Activated T-helper 1 cell treated with anti-CD3 and anti-CD28 coated beads, Interleukin-12 subunit alpha, Interleukin-12 subunit beta, Interleukin-2, Interleukin-4 antibody, amounts not matched to agents 30 ng/mL and 10 ng/mL and 1 ng/mL, durations not matched to agents 14 hours and 24 hours and 36 hours (primary cell): ENCODE data around the gene KIAA0825. TPM values are rescaled to one million over a fixed set of nuclear protein-coding genes. Genes with fewer than 3 reads are reported as not detected.
"Not testable (repeated sequence)": the region's sequence is repeated elsewhere in the genome, so short reads cannot be mapped to it uniquely, and the experiment has no call there.

Experiments
- DNase-seq: peaks from one replicate; pipeline ENCODE4 v3.0.0; 2021; ENCODE audit warnings: low spot score
- H3K27ac Mint-ChIP-seq: one replicate; pipeline ENCODE4 v1.8.0; 2021; ENCODE audit warnings: mild to moderate bottlenecking, mixed read lengths
- H3K27me3 Mint-ChIP-seq: one replicate; pipeline ENCODE4 v1.8.0; 2022; ENCODE audit warnings: mild to moderate bottlenecking, moderate library complexity, mixed read lengths; ENCODE audit not compliant: insufficient read depth
- H3K36me3 Mint-ChIP-seq: one replicate; pipeline ENCODE4 v1.8.0; 2021; ENCODE audit warnings: low read depth, mixed read lengths
- H3K4me1 Mint-ChIP-seq: one replicate; pipeline ENCODE4 v1.8.0; 2021; ENCODE audit warnings: low read depth, mixed read lengths
- H3K4me3 Mint-ChIP-seq: one replicate; pipeline ENCODE4 v1.8.0; 2021; ENCODE audit warnings: mild to moderate bottlenecking, moderate library complexity, mixed read lengths
- H3K9me3 Mint-ChIP-seq: one replicate; pipeline ENCODE4 v1.8.0; 2021; ENCODE audit warnings: mixed read lengths
- intact Hi-C: fragments of 100-400 bp; cut with micrococcal nuclease; formaldehyde crosslinking; loops from one replicate; pipeline ENCODE4 v1.15.1; 2024
- total RNA-seq: library from RNA; stranded (reverse); gene quantifications from 2 replicates; pipeline ENCODE4 v1.2.3, GENCODE V29; 2022

The KIAA0825 gene
- total RNA-seq, 1 donor from 2014 or later, result 0.36 TPM

- H3K4me1 Mint-ChIP-seq, result peaks cover 51% of the 10 kb centered on the region
- no peak for DNase-seq
- intact Hi-C loops, result no loop called here
- peaks cover 1% of the 10 kb centered on the region for H3K36me3 Mint-ChIP-seq
- H3K9me3 Mint-ChIP-seq, result no peaks in the 10 kb centered on the region
- no peaks in the 10 kb centered on the region for H3K27me3 Mint-ChIP-seq
- H3K27ac Mint-ChIP-seq, result no peak overlapping the region
- peak overlapping the region; percentile 54 for H3K4me3 Mint-ChIP-seq
These were observed 3.4 kb upstream of the KIAA0825 start for GRCh38 chr5:94621763-94622162.

GRCh38 chr5:94620256-94620655 is 1.9 kb upstream of the KIAA0825 start:
- no peaks in the 10 kb centered on the region for H3K9me3 Mint-ChIP-seq
- H3K36me3 Mint-ChIP-seq, result peaks cover 1% of the 10 kb centered on the region
- no peak for DNase-seq
- H3K27me3 Mint-ChIP-seq, result no peaks in the 10 kb centered on the region
- intact Hi-C loops, result no loop called here
- H3K4me3 Mint-ChIP-seq, result peak overlapping the region; percentile 89
- peaks cover 54% of the 10 kb centered on the region for H3K4me1 Mint-ChIP-seq
- no peak overlapping the region for H3K27ac Mint-ChIP-seq

- intact Hi-C loops, result loop anchor here (1.0 to 5.0 kb wide), 6 partner anchors 43 to 232 kb away; no protein-coding TSS in a partner anchor
- Mint-ChIP-seq H3K27me3 (no peaks in the 10 kb centered on the region), H3K9me3 (no peaks in the 10 kb centered on the region), H3K36me3 (peaks cover 3% of the 10 kb centered on the region), H3K4me3 (peak overlapping the region; percentile 89), H3K27ac (peak overlapping the region; percentile 96), H3K4me1 (peaks cover 51% of the 10 kb centered on the region)
- peak; percentile 35 for DNase-seq
These were observed 343 bp downstream of the KIAA0825 start for GRCh38 chr5:94618029-94618492.

- Mint-ChIP-seq H3K4me1 (peaks cover 47% of the 10 kb centered on the region), H3K27me3 (no peaks in the 10 kb centered on the region), H3K27ac (no peak overlapping the region), H3K9me3 (no peaks in the 10 kb centered on the region), H3K4me3 (no peak overlapping the region), H3K36me3 (peaks cover 2% of the 10 kb centered on the region)
- DNase-seq, result no peak
- intact Hi-C loops, result loop anchor here (5.0 kb wide), 1 partner anchor 76 kb away; no protein-coding TSS in a partner anchor
These were observed 2.5 kb downstream of the KIAA0825 start for GRCh38 chr5:94615862-94616261.

GRCh38 chr5:94614156-94614805 is 4.1 kb downstream of the KIAA0825 start:
- no peak for DNase-seq
- Mint-ChIP-seq H3K9me3 (no peaks in the 10 kb centered on the region), H3K4me1 (peaks cover 40% of the 10 kb centered on the region), H3K36me3 (peaks cover 2% of the 10 kb centered on the region), H3K27ac (no peak overlapping the region), H3K4me3 (no peak overlapping the region), H3K27me3 (no peaks in the 10 kb centered on the region)
- intact Hi-C loops, result no loop called here

- no peak for DNase-seq
- H3K9me3 Mint-ChIP-seq, result no peaks in the 10 kb centered on the region
- H3K4me1 Mint-ChIP-seq, result peaks cover 37% of the 10 kb centered on the region
- H3K27ac Mint-ChIP-seq, result no peak overlapping the region
- intact Hi-C loops, result no loop called here
- no peak overlapping the region for H3K4me3 Mint-ChIP-seq
- H3K36me3 Mint-ChIP-seq, result peaks cover 2% of the 10 kb centered on the region
- no peaks in the 10 kb centered on the region for H3K27me3 Mint-ChIP-seq
These were observed 4.8 kb downstream of the KIAA0825 start for GRCh38 chr5:94613583-94613982.

GRCh38 chr5:94595281-94595840 is 23.0 kb downstream of the KIAA0825 start:
- Mint-ChIP-seq H3K27ac (no peak overlapping the region), H3K36me3 (peaks cover 9% of the 10 kb centered on the region), H3K4me3 (no peak overlapping the region), H3K4me1 (no peaks in the 10 kb centered on the region), H3K9me3 (peaks cover 36% of the 10 kb centered on the region), H3K27me3 (no peaks in the 10 kb centered on the region)
- intact Hi-C loops, result no loop called here
- no peak for DNase-seq

GRCh38 chr5:94577466-94578245 is 40.7 kb downstream of the KIAA0825 start:
- DNase-seq, result peak; percentile 13
- peaks cover 4% of the 10 kb centered on the region for H3K9me3 Mint-ChIP-seq
- no peaks in the 10 kb centered on the region for H3K27me3 Mint-ChIP-seq
- intact Hi-C loops, result loop anchor here (2.0 to 5.0 kb wide), 2 partner anchors 115 to 215 kb away; no protein-coding TSS in a partner anchor
- H3K36me3 Mint-ChIP-seq, result peaks cover 18% of the 10 kb centered on the region
- peaks cover 62% of the 10 kb centered on the region for H3K4me1 Mint-ChIP-seq
- peak overlapping the region; percentile 12 for H3K4me3 Mint-ChIP-seq
- peak overlapping the region; percentile 59 for H3K27ac Mint-ChIP-seq

- intact Hi-C loops, result loop anchor here (1.0 to 5.0 kb wide), 2 partner anchors 43 to 117 kb away; partner anchors contain the start of genes KIAA0825 and SLF1
- Mint-ChIP-seq H3K9me3 (no peaks in the 10 kb centered on the region), H3K27ac (peak overlapping the region; percentile 85), H3K36me3 (peaks cover 18% of the 10 kb centered on the region), H3K4me3 (peak overlapping the region; percentile 49), H3K27me3 (no peaks in the 10 kb centered on the region), H3K4me1 (peaks cover 59% of the 10 kb centered on the region)
- DNase-seq, result no peak
These were observed 43.2 kb downstream of the KIAA0825 start for GRCh38 chr5:94575196-94575595.

- Mint-ChIP-seq H3K36me3 (peaks cover 18% of the 10 kb centered on the region), H3K4me1 (peaks cover 43% of the 10 kb centered on the region)
- H3K9me3 Mint-ChIP-seq, intact Hi-C loops, H3K4me3 Mint-ChIP-seq, H3K27ac Mint-ChIP-seq, DNase-seq, H3K27me3 Mint-ChIP-seq: not testable (repeated sequence)
These were observed 45.1 kb downstream of the KIAA0825 start for GRCh38 chr5:94573349-94573748.

GRCh38 chr5:94571415-94571814 is 47.0 kb downstream of the KIAA0825 start:
- H3K9me3 Mint-ChIP-seq, result no peaks in the 10 kb centered on the region
- H3K27me3 Mint-ChIP-seq, result no peaks in the 10 kb centered on the region
- H3K27ac Mint-ChIP-seq, result no peak overlapping the region
- peaks cover 18% of the 10 kb centered on the region for H3K36me3 Mint-ChIP-seq
- intact Hi-C loops, result no loop called here
- no peak for DNase-seq
- peaks cover 26% of the 10 kb centered on the region for H3K4me1 Mint-ChIP-seq
- no peak overlapping the region for H3K4me3 Mint-ChIP-seq

GRCh38 chr5:94564812-94565211 is 53.6 kb downstream of the KIAA0825 start:
- Mint-ChIP-seq H3K4me3 (no peak overlapping the region), H3K27ac (no peak overlapping the region), H3K36me3 (no peaks in the 10 kb centered on the region), H3K27me3 (no peaks in the 10 kb centered on the region), H3K9me3 (no peaks in the 10 kb centered on the region), H3K4me1 (no peaks in the 10 kb centered on the region)
- intact Hi-C loops, result no loop called here
- DNase-seq, result no peak
